HG02970 (cell line): Measurements from ENCODE around the gene MIS18A.

Experiments used
- ATAC-seq: cut with Tn5 transposase; IDR thresholded peaks from one replicate; pipeline ENCODE4 v1.9.1; 2021; ENCODE audit warnings: mild to moderate bottlenecking, moderate library complexity, moderate number of reproducible peaks; ENCODE audit not compliant: unreplicated experiment, low FRiP score

MIS18A gene

DNA sequence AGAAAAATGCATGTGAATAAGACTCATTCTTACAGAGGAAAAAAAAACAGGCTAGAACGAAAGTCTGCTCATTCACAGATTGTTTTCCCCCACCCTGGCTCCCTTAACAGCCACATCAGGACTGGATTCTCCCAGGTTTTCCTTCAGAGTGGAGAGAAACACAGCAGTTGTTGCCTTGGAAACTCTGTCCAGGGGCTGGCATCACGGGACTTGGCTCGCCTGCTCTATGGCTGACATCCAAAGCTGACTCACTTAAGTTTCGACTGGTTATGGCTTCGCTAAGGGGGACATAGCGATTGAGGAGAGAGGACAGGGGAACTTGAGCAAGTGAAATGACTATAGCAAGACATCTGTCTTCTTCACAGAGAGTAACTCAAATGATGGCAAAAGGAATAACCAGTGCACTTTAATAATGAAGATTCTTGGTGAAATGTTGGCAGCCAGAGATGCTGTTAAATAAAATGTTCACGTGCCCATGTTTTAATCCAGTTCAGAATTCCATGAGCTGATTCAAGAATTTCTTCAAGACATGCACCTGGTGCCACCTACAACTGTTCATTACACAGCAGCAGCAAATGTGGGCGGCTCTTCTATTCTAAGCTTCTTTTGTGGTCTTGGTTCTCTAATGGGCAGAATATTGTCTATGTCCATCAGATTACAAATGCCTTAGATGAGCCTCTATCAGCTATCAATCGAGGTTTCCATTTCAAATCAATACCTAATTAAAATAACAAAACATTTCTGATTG, 21.8 kb downstream of the MIS18A start:
- no peak for ATAC-seq

DNA sequence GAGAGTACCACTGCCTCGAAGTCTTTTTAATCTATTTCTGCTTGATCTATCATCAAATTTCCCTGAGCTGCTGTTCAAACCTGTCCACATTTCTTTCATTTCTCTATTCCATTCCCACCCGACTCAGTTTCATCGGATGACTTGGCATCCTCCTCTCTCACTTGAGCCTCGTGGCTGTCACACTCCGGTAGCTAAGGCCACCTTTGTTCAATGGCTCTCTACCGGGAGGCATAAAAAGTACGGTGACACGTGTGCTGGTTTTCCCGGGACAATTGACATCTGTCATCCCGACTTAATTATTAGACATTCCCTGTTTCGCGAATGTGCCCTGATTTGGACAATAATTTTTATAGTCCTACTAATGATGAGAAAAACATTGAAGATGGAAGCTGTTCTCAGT, 22.6 kb downstream of the MIS18A start:
- no peak for ATAC-seq

- ATAC-seq, result no peak
Measured at GRCh38 chr21:32253215-32253641, 25.6 kb downstream of the MIS18A start.

DNA sequence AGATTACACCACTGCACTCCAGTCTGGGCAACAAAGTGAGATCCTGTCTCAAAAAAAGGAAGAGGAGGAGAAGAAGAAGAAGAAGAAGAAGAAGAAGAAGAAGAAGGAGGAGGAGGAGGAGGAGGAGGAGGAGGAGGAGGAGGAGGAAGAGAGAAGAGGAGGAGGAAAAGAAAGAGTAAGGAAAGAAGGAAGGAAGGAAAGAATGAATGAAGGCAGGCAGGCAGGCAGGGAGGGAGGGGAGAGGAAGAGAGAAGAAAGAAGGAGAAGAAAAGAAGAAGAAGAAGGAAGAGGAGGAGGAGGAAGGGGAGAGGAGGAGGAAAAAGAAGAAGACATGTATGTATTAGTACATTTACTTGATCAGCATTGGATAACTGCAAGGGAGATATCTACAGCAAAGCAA, 26.7 kb downstream of the MIS18A start:
- ATAC-seq, result no peak

GRCh38 chr21:32249511-32250280, 29.2 kb downstream of the MIS18A start:
- ATAC-seq, result no peak

GRCh38 chr21:32248571-32249461, 30.0 kb downstream of the MIS18A start:
- no peak for ATAC-seq

- no peak for ATAC-seq
Measured at GRCh38 chr21:32246571-32247140, 32.2 kb downstream of the MIS18A start.

DNA sequence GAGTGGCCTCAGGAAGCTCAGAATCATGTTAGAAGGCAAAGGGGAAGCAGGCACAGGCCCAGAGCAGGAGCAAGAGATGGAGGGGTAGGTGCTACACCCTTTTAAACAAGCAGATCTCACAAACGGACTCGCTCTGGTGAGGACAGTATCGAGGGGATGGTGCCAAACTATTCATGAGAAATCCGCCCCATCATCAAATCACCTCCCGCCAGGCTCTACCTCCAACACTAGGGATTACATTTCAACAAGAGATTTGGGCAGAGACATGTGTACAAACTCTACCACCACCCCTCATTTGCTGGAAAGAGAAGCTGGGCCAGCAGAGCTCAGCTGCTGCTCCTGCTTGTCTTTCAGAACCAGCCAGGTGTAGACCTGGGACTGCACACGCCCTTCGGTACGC, 32.9 kb downstream of the MIS18A start:
- ATAC-seq, result no peak

GRCh38 chr21:32240851-32241687, 37.8 kb downstream of the MIS18A start:
- no peak for ATAC-seq

DNA sequence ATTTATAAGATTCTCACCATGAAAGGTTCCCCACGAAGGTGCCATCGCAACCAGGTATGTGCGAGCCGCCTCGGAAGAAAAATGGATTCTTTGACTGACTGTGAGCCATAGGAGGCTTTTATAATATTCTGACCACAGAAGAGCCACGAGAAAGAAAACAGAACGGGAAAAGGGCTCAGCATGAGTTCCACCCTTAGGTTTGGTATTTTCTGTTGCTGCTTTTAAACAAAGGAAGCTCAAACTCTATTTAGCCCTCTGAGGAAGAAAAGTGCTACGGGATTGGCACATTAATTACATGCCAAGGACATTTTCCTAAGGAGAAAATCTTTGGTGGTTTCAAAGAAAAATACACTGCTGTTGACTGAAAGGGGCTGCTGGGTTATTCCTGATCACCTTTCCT, 39.3 kb downstream of the MIS18A start:
- ATAC-seq, result no peak

- no peak for ATAC-seq
Measured at GRCh38 chr21:32238063-32238462, 40.8 kb downstream of the MIS18A start.

- no peak for ATAC-seq
Measured at GRCh38 chr21:32237021-32237420, 41.8 kb downstream of the MIS18A start.

DNA sequence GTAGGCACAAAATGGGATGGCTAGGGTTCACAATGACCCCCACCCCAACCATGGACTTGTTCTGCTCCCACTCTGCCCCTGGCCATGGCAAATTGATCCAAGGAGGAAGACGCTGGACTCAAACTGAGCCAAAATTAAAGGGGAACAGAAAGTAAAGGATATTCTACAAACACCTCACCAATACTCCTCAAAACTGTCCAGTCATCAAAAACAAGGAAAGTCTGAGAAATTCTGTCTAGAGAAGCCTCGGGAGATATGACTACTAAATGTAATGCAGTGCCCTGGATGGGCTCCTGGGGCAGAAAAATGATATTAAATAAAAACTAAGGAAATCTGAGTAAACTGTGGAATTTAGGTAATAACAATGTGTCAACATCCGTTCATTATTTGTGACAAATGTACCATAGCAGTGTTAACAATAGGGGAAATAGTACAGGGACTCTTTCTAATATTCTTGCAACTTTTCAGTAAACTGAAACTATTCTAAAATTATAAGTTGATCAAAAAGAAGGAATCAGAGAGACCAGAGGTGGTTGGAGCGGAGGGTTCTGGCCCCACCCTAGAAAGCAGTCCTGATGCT, 45.0 kb downstream of the MIS18A start:
- no peak for ATAC-seq

GRCh38 chr21:32233055-32233546, 45.7 kb downstream of the MIS18A start:
- no peak for ATAC-seq

DNA sequence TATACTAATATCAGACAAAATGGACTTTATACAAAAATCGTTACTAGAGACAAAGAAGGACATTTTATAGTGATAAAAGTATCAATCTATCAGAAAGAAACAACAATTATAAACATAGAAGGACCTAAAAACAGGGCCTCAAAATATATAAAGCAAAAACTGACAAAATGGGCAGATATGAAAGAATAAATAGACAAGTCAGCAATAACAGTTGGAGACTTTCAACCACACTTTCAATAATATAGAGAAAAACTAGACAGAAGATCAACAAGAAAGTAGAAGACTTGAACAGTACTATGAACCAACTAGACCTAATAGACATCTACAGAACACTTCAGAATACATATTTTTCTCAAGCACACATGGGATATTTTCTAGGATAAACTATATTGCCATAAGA, 52.4 kb downstream of the MIS18A start:
- ATAC-seq, result no peak
